Heart right ventricle (tissue), 16 donors: ENCODE data around the gene IMMP2L. TPM values are rescaled to one million over a fixed set of nuclear protein-coding genes. Genes with fewer than 3 reads are reported as not detected.
A peak's percentile ranks its signal among the peaks of the same experiment; 100 is the strongest.

Source experiments
- ATAC-seq, 8 donors: fragments of 200-7000 bp; cut with Tn5 transposase; one replicate each; pipeline ENCODE4 v1.9.1; 2020; ENCODE audit warnings: mild to moderate bottlenecking in 8 of 8, moderate library complexity in 8 of 8, moderate number of reproducible peaks in 1 of 8
- DNase-seq, 2 donors: peaks; one replicate each; pipeline ENCODE4 v3.0.0-alpha.2; 2020
- H3K27ac ChIP-seq, 10 donors: fragments of 200-600 bp; sonication (generic) in 2 of 10; one replicate each; pipeline versions ENCODE4 v1.5.0 to v1.8.0; 2020 to 2022; ENCODE audit warnings: mild to moderate bottlenecking in 3 of 10
- H3K27me3 ChIP-seq, 7 donors: fragments of 200-600 bp; one replicate each; pipeline ENCODE4 v1.8.0; 2021 to 2022; ENCODE audit warnings: mild to moderate bottlenecking in 2 of 7
- H3K36me3 ChIP-seq, 9 donors: fragments of 200-600 bp; sonication (generic) in 1 of 9; one replicate each; pipeline versions ENCODE4 v1.5.0 to v1.8.0; 2020 to 2022; ENCODE audit warnings: mild to moderate bottlenecking in 2 of 9
- H3K4me1 ChIP-seq, 9 donors: fragments of 200-600 bp; sonication (generic) in 1 of 9; one replicate each; pipeline versions ENCODE4 v1.5.0 to v1.8.0; 2020 to 2022; ENCODE audit warnings: mild to moderate bottlenecking in 4 of 9
- H3K4me3 ChIP-seq, 10 donors: fragments of 200-600 bp; sonication (generic) in 2 of 10; one replicate each; pipeline versions ENCODE4 v1.5.0 to v1.8.0; 2020 to 2022; ENCODE audit warnings: mild to moderate bottlenecking in 7 of 10, moderate library complexity in 2 of 10
- H3K9me3 ChIP-seq, 11 donors: fragments of 200-600 bp in 10 of 11; sonication (generic) in 2 of 11; one replicate each; pipeline versions ENCODE4 v1.5.0 to v1.8.0; 2013 to 2022; ENCODE audit warnings: mild to moderate bottlenecking in 2 of 11, control low read depth in 1 of 11, moderate library complexity in 1 of 11
- CTCF ChIP-seq, 9 donors: fragments of 200-600 bp; sonication (generic) in 2 of 9; IDR thresholded peaks; one replicate each; pipeline versions ENCODE4 v1.5.0 to v1.8.0; 2021 to 2022; ENCODE audit warnings: antibody characterized with exemption in 9 of 9, mild to moderate bottlenecking in 5 of 9, moderate library complexity in 1 of 9
- WGBS, 2 donors: extraction: QIAGEN DNeasy Blood & Tissue Kit; methylation state at CpG; one replicate each; pipeline ENCODE4 v1.1.7; 2013; ENCODE audit warnings: inconsistent platforms in 1 of 2; 5-methylcytosine and 5-hydroxymethylcytosine counted together
- intact Hi-C, 10 donors: fragments of 100-400 bp; cut with DNase I; formaldehyde crosslinking; loops; one replicate each; pipeline versions ENCODE4 v1.11.1 to v1.14.2; 2022
- polyA plus RNA-seq, 2 donors: library from polyadenylated mRNA; stranded (reverse); fragments of 200-250 nt; gene quantifications; one replicate each; pipeline ENCODE4 v1.2.3, GENCODE V29; 2013
- total RNA-seq, 10 donors: library from RNA; stranded (reverse); fragmentation: NEBNext Ultra II Directional in 3 of 10; extraction: Animal tissue kit (Norgen Biotek cat#: 25700) in 3 of 10; gene quantifications; one replicate each; pipeline versions ENCODE4 v1.2.1 to v1.2.4, GENCODE V29; 2021 to 2023
- donor health status: Arrhythmogenic right ventricular cardiomyopathy.
- donor health status: ischemic (EF 13 %, LVEDD 7.1; RV severe dilation, severe dysfunction).
- donor health status: healthy with polysubstance abuse.
- donor health status: DM: no; HTN: yes; CAD: no.
- donor health status: DM: no; HTN: no; CAD: no.
- donor health status: ischemic (EF 25% LVEDD 6.9; RV normal size, moderate dysfunction).
- donor health status: ischemic (EF 25% LVEDD 5.7; RV mildly dilated, moderate dysfunction).
- donor health status: healthy.
- donor health status: DM: yes; HTN: yes; CAD: no.
- donor health status: Ischemic cardiomyopathy.
- donor health status: ischemic (EF 35%, LVEDD 5.7; RV mildly dilated, moderate dysfunction).
- donor health status: nonischemic (EF 11% LVEDD 7.7; RV severe dilation, severe dysfunction).
- donor health status: DM: yes; HTN: yes; CAD: no.
- donor health status: PGD.
- donor health status: ischemic (EF 29% LVEDD 5.4; RV normal size, mild dysfunction).
- donor health status: nonischemic (EF 23%, LVEDD 6.1; RV moderate dilation, normal function).

Gene IMMP2L
- total and polyA plus RNA-seq, 12 donors = 4.3 to 20.8 (median 17.3) TPM

- intact Hi-C loops = loop anchor here in 1 of 10 donors (10.0 kb wide), 1 partner anchor 63 kb away; the partner anchor contains the start of gene LRRN3
- Histone ChIP-seq H3K36me3 (no peaks in the 10 kb centered on the region), H3K27ac (no peak overlapping the region), H3K9me3 (no peaks in the 10 kb centered on the region), H3K4me3 (no peak overlapping the region), H3K27me3 (no peaks in the 10 kb centered on the region), H3K4me1 (peaks cover 0 to 16% (median 8%) of the 10 kb centered on the region in 9 donors)
- no peak for ATAC-seq
- WGBS, 2 donors = 97 to 98% methylated on average over 7 of the region's 7 CpGs
- no peak for DNase-seq
- TF ChIP-seq CTCF (IDR thresholded peaks at IDR 0.05) = no peak
Measured at GRCh38 chr7:111031916-111032315, 530.4 kb downstream of the IMMP2L start.

- no peak for ATAC-seq
Measured at GRCh38 chr7:111030336-111030735, 532.0 kb downstream of the IMMP2L start.

DNA sequence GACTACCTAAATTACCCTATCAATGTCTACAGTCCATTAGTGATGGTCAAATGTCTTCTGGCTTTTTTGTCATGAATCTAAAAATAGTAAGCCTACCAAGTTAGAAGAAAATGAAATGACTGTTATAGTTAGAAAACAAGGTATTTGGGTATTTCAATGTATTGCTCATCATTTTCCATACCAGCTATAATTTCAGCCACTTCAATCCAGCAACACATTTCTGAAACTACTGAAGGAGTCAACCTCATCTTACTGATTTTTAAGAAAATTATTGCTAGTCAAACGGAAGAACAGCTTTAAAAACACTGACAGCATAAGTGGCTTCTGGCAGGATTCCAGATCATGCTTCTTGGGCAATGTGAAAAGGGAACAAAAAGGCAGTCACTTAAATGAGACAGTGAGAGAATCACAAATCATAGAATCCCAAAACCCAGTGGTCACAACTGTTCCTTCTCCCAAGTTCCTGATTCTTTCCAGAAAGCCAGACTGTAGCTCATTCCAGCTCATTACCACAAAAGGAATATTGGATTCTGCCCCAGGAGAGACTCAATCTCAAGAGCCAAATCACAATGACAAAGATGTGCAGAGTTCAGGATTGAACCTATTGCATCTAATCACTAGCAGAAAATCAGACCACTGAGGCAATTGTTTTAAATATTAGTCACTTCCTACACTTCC, 532.6 kb downstream of the IMMP2L start:
- DNase-seq = peak in 1 of 2 donors; percentile 21
- Histone ChIP-seq H3K9me3 (no peaks in the 10 kb centered on the region), H3K4me1 (peaks cover 0 to 16% (median 8%) of the 10 kb centered on the region in 9 donors), H3K4me3 (no peak overlapping the region), H3K27ac (no peak overlapping the region), H3K36me3 (no peaks in the 10 kb centered on the region), H3K27me3 (no peaks in the 10 kb centered on the region)
- no peak for ATAC-seq
- 0 to 12% methylated on average over 1 of the region's 1 CpG for WGBS, 2 donors
- no peak for TF ChIP-seq CTCF (IDR thresholded peaks at IDR 0.05)
- intact Hi-C loops = loop anchor here in 1 of 10 donors (10.0 kb wide), 1 partner anchor 65 kb away; the partner anchor contains the start of gene LRRN3

More at GRCh38 chr7:111030336-111030735, 532.0 kb downstream of the IMMP2L start:
- H3K27me3 ChIP-seq = no peaks in the 10 kb centered on the region
- no peak overlapping the region for H3K4me3 ChIP-seq
- DNase-seq = no peak
- intact Hi-C loops = loop anchor here in 1 of 10 donors (10.0 kb wide), 1 partner anchor 64 kb away; the partner anchor contains the start of gene LRRN3
- H3K36me3 ChIP-seq = no peaks in the 10 kb centered on the region
- TF ChIP-seq CTCF (IDR thresholded peaks at IDR 0.05) = no peak
- H3K9me3 ChIP-seq = no peaks in the 10 kb centered on the region
- peaks cover 0 to 16% (median 8%) of the 10 kb centered on the region in 9 donors for H3K4me1 ChIP-seq
- no peak overlapping the region for H3K27ac ChIP-seq

- H3K9me3 ChIP-seq = no peaks in the 10 kb centered on the region
- no peaks in the 10 kb centered on the region for H3K36me3 ChIP-seq
- no peak overlapping the region for H3K4me3 ChIP-seq
- WGBS, 2 donors = 81 to 92% methylated on average over 1 of the region's 1 CpG
- no peak overlapping the region for H3K27ac ChIP-seq
- ATAC-seq (no peak), DNase-seq (no peak)
- intact Hi-C loops = no loop called here
- H3K27me3 ChIP-seq = no peaks in the 10 kb centered on the region
- H3K4me1 ChIP-seq = peaks cover 0 to 16% (median 8%) of the 10 kb centered on the region in 9 donors
- TF ChIP-seq CTCF (IDR thresholded peaks at IDR 0.05) = no peak
Measured at GRCh38 chr7:111029141-111029572, 533.1 kb downstream of the IMMP2L start.
